ENCODE data around the gene KIF18B.

- TF ChIP-seq CTCF (IDR thresholded peaks at IDR 0.05; ENCODE audit: low read length) (no peak), EZH2 (IDR thresholded peaks at IDR 0.05; ENCODE audit: borderline replicate concordance, low read length) (no peak)
These were observed 55.3 kb downstream of the KIF18B start for GRCh38 chr17:44892250-44892649.
